Measurements from ENCODE around the gene MTR. TPM values are rescaled to one million over a fixed set of nuclear protein-coding genes. Genes with fewer than 3 reads are reported as not detected.

The MTR gene
- total RNA-seq = 49.0 TPM
- long read RNA-seq, partial matches to known transcripts = 2 of 17 reads
- long read RNA-seq, other reads (novel, unspliced or antisense) = 15 of 17 reads

DNA sequence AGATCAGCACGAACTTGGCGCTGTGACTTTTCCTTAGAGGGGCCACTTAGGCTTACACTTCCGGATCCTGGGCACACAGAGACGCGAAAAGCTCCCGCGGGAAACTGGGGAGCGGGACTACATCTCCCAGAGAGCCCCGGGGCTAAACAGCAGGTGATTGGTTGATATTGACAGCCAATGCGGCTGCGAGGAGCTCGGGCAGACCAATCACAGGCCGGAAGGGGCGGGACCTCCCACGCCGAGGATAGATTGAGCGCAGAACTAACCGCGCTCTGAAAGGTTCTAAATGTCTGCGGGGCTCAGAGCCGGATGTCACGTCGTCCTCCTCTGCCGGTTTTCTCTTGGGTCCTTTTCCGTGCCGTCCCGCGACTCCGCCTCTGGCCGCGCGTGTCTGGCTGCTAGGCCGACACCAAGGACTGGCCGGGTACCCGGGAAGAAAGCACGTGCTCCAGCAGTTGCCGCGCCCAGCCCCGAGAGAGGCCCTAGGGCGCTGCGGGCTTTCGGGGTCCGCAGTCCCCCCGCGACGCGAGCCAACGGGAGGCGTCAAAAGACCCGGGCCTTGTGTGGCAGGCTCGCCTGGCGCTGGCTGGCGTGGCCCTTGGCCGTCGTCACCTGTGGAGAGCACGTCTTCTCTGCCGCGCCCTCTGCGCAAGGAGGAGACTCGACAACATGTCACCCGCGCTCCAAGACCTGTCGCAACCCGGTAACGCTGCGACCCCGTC lies at the start of gene MTR:
Gene MTR (plus strand): TSS at position 258 of the 722 bp plus-strand sequence. CDS start 412 bp downstream, at position 670.
- peak; percentile 99 for ATAC-seq
- peak; percentile 99 for DNase-seq (ENCODE audit: missing footprints)
- intact Hi-C loops (cut with DNase I) = loop anchor here (5.0 to 10.0 kb wide), 3 partner anchors 72 to 250 kb away; partner anchors contain the start of gene RYR2

DNA sequence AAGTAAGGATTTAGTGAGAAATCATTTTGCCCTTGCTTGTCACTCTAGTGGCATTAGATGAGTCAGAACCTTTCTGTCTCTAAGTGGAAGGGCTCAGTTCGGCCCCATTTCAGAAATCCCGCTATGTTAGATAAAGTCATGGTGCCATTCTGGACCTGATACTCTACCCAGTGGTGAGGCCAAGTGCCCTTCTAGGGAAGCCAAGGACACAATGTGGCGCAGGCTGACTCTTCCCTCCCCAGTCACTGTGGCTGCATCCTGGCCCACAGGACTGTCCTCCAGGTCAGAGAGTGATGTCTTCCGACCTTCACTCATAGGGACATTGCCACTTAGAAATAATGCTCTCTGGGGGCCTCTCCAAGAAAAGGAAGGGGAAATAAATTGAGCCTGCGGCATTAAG lies 48.3 kb upstream of the MTR start:
- no peak for DNase-seq (ENCODE audit: missing footprints)
- intact Hi-C loops (cut with DNase I) = loop anchor here (2.0 kb wide), 1 partner anchor 60 kb away; the partner anchor contains the start of gene ACTN2
- peak; percentile 80 for ATAC-seq

- DNase-seq (ENCODE audit: missing footprints) (no peak), ATAC-seq (peak; percentile 37)
- intact Hi-C loops (cut with DNase I) = loop anchor here (2.0 kb wide), 1 partner anchor 61 kb away; the partner anchor contains the start of gene ACTN2
These were observed 47.6 kb upstream of the MTR start for GRCh38 chr1:236747311-236747985.

DNA sequence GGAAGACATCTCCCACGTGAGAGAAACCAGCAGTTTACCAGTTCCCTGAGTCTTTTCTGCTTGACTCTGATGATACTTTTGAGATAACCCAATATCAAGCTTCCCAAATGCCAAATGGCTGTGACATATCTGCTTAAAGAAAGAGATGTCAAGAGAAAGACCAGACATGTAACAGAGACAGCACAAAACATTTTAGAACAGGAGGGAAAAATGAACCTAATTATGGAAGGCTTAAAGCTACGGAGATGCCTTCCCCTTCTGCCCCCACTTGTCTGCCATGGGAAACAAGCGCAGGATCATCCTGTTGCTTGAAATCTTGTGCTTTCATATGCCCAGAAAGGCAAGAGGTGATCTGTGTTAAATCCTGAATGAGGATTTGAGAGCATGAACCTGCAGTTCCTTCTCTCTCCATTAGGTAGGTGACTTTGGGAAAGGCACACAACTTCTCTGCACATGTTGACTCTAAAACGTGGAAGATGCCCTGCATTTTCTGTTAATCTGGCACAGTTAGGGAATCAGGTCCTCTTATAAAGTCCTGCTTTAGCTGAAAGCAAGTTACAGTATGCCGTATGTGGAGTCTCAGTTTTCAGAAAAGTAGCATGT lies 46.7 kb upstream of the MTR start:
- no peak for ATAC-seq
- intact Hi-C loops (cut with DNase I) = no loop called here

DNA sequence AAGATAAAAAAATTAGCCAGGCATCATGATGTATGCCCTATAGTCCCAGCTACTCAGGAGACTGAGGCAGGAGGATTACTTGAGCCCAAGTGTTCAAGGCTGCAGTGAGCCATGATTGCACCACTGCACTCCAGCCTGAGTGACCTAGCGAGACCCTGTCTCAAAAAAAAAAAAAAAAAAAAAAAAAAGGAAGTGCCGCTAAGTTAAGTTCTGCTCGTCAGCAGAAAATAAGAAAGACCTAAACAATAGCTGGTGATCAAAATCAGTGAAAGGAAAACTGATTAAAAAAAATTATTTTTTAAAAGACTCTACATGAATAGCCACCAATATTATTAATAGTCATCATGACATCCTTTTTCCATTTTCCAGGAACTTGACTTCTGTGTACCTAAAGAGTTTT lies 44.2 kb upstream of the MTR start:
- no peak for ATAC-seq

More for the DNA sequence above, 46.7 kb upstream of the MTR start:
- no peak for DNase-seq (ENCODE audit: missing footprints)

GRCh38 chr1:236751385-236751784 lies 43.7 kb upstream of the MTR start:
- DNase-seq (ENCODE audit: missing footprints) = no peak
- intact Hi-C loops (cut with DNase I) = no loop called here
- no peak for ATAC-seq

More for the DNA sequence above, 44.2 kb upstream of the MTR start:
- intact Hi-C loops (cut with DNase I) = no loop called here
- DNase-seq (ENCODE audit: missing footprints) = no peak

DNA sequence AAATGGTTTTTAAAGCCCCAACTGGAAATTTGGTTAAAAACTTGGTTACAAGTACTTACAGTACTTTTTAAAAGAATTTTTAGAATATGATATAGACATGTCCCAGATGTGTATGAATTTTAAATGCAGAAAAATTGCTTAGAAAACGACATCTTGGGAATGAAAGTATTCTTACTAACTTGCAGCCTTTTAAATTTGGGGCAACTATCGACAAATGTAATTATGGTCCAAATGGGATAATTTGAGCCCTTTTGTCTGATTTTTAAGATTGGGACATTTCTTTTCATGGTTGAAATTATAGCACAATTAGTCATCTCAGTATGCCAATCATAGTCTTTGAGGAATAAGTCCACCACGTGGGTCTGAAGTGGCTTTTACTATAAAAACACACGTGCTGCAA lies 43.2 kb upstream of the MTR start:
- intact Hi-C loops (cut with DNase I) = no loop called here
- ATAC-seq = no peak
- no peak for DNase-seq (ENCODE audit: missing footprints)

DNA sequence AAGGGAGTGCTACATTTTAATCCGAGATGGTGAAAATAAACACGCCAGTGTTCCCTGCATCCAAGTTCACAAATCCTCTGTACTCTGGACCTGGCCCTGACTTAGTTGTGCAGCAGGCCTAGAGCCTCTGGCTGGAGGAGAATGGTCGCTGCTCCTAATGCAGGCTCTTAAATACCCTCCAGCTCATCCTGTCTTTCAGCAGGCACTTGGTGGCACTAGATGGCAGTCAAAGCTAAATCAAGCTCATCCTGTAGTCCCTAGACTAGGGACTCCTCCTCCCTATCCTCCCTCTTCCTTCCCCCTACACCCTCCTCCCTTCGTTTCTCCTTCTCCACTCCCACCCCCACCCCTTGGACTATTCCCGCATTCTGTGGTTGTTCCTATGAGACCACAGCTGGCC lies 41.6 kb upstream of the MTR start:
- no peak for DNase-seq (ENCODE audit: missing footprints)
- peak; percentile 75 for ATAC-seq
- intact Hi-C loops (cut with DNase I) = no loop called here

- intact Hi-C loops (cut with DNase I) = no loop called here
- peak; percentile 80 for ATAC-seq
- DNase-seq (ENCODE audit: missing footprints) = no peak
These were observed 41.1 kb upstream of the MTR start for GRCh38 chr1:236753964-236754363.

DNA sequence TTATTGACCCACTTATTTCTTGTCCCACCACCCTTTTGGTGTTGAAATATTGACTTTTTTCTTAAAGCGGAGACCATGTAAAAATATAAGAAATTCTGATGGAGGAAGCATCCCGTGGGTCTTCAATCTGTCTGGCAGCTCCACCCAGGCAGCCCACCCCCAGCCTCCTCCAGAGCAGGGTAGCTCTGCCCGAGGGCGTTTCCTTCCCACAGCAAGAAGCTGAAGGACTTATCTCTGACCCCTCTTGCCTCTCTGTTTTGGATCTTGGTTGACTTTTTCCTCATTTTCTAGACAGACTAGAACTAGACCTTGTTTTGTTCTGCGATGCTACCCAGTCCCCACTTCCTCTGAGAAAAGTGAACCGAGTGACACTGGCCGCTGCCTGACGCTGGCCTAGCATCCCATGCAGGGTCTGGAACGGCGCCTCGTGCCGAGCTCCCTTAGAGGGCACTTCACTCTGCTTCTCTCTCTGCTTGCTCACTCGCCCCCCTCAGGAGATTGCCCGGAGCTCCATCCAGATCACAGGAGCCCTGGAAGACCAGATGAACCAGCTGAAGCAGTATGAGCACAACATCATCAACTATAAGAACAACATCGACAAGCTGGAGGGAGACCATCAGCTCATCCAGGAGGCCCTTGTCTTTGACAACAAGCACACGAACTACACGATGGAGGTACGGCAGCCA lies 40.4 kb upstream of the MTR start:
- DNase-seq (ENCODE audit: missing footprints) = no peak
- intact Hi-C loops (cut with DNase I) = no loop called here
- no peak for ATAC-seq

GRCh38 chr1:236757640-236758039 lies 37.5 kb upstream of the MTR start:
- ATAC-seq (no peak), DNase-seq (ENCODE audit: missing footprints) (no peak)
- intact Hi-C loops (cut with DNase I) = no loop called here

GRCh38 chr1:236759252-236759859 lies 35.7 kb upstream of the MTR start:
- no peak for DNase-seq (ENCODE audit: missing footprints)
- intact Hi-C loops (cut with DNase I) = no loop called here
- ATAC-seq = no peak

- ATAC-seq (no peak), DNase-seq (ENCODE audit: missing footprints) (no peak)
- intact Hi-C loops (cut with DNase I) = loop anchor here (5.0 kb wide), 1 partner anchor 107 kb away; no protein-coding TSS in a partner anchor
These were observed 34.6 kb upstream of the MTR start for GRCh38 chr1:236760480-236760879.

GRCh38 chr1:236760986-236761385 lies 34.1 kb upstream of the MTR start:
- intact Hi-C loops (cut with DNase I) = loop anchor here (5.0 kb wide), 1 partner anchor 106 kb away; no protein-coding TSS in a partner anchor
- DNase-seq (ENCODE audit: missing footprints) = no peak
- ATAC-seq = no peak

DNA sequence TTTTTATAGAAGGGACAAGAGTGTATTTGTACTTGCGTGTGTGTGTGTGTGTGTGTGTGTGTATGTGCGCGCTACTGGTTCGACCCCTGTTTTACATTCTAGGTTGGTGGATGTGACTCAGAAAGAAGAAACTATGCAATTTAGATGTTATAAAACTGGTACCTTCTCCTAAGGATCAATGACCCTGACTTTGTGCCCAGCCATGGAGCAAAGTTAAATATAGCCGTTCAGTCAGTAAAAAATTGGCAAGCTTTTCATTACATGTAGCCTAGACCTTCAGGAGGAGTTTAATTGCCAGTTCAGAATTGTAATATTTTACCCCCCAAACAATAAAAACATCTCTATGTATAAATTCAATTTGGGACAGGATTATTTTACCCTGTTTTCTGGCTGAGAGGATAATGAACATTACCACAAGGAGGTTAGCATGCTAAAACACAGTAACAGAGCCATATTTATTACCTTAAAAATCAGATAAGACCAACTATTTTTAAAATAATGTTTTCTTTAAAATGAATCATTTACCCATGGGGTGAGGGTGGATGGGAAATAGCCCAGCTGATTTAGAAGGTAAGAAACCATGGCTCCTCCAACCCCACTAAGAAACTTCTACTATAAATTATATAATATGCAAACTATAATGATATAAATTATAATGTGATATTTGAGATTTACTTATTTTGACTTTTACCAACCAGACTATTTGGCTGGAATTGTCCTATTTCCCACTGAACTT lies 33.5 kb upstream of the MTR start:
- ATAC-seq (no peak), DNase-seq (ENCODE audit: missing footprints) (no peak)
- intact Hi-C loops (cut with DNase I) = loop anchor here (5.0 kb wide), 1 partner anchor 106 kb away; no protein-coding TSS in a partner anchor

- ATAC-seq (no peak), DNase-seq (ENCODE audit: missing footprints) (no peak)
- intact Hi-C loops (cut with DNase I) = loop anchor here (5.0 kb wide), 1 partner anchor 105 kb away; no protein-coding TSS in a partner anchor
These were observed 32.7 kb upstream of the MTR start for GRCh38 chr1:236762410-236762809.

- no peak for DNase-seq (ENCODE audit: missing footprints)
- intact Hi-C loops (cut with DNase I) = no loop called here
- no peak for ATAC-seq
These were observed 29.3 kb upstream of the MTR start for GRCh38 chr1:236765831-236766230.

DNA sequence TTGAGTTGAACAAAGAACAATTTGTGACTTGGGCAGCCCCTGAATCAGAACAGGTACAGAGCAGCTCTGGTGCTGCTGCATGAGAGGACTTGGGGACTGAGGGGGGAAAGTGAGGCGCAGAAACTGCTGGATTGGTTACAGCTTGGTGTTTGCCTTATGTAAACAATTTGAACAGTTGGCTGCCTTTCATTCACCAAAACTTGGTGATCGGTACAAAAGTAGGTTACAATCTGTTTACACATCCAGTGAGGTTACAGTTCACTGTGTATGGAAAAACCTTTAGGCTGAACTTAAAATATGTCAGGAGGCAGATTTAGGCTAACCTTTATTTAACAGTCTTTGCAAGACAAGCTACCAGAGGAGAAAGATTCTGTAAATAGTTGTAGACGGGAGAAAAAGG lies 28.6 kb upstream of the MTR start:
- DNase-seq (ENCODE audit: missing footprints) (no peak), ATAC-seq (no peak)
- intact Hi-C loops (cut with DNase I) = no loop called here

All from Right ventricle myocardium inferior (tissue), 1 donor.